Lung (tissue), 12 donors: ENCODE results near the gene PAM. TPM values are rescaled to one million over a fixed set of nuclear protein-coding genes. Genes with fewer than 3 reads are reported as not detected.

ENCODE experiments used
- ATAC-seq: fragments of 200-7000 bp; cut with Tn5 transposase; one replicate; pipeline ENCODE4 v1.9.1; 2020; ENCODE audit warnings: moderate number of reproducible peaks; ENCODE audit not compliant: insufficient read depth, low FRiP score
- DNase-seq, 3 donors: peaks; one replicate each; pipeline ENCODE4 v3.0.0-alpha.2; 2013 to 2017
- H3K27ac ChIP-seq, 2 donors: one replicate each; pipeline ENCODE4 v1.5.1; 2013; ENCODE audit warnings: mild to moderate bottlenecking in 2 of 2, moderate library complexity in 2 of 2, control low read depth in 1 of 2, inconsistent platforms in 1 of 2, low read depth in 1 of 2, low read length in 1 of 2
- H3K27me3 ChIP-seq, 3 donors: one replicate each; pipeline ENCODE4 v1.5.1; 2013; ENCODE audit warnings: low read length in 2 of 3; ENCODE audit not compliant: control insufficient read depth in 3 of 3, insufficient read depth in 3 of 3
- H3K36me3 ChIP-seq, 4 donors: one replicate each; pipeline ENCODE4 v1.5.1; 2013; ENCODE audit warnings: low read length in 4 of 4, mild to moderate bottlenecking in 1 of 4, moderate library complexity in 1 of 4; ENCODE audit not compliant: control insufficient read depth in 4 of 4, insufficient read depth in 4 of 4
- H3K4me1 ChIP-seq, 5 donors: one replicate each; pipeline ENCODE4 v1.5.1; 2013; ENCODE audit warnings: low read length in 5 of 5, mild to moderate bottlenecking in 2 of 5, moderate library complexity in 1 of 5; ENCODE audit not compliant: control insufficient read depth in 5 of 5, insufficient read depth in 5 of 5
- H3K4me3 ChIP-seq: one replicate; pipeline ENCODE4 v1.5.1; 2013; ENCODE audit warnings: mild to moderate bottlenecking, control low read depth, moderate library complexity
- H3K9ac ChIP-seq, 2 donors: one replicate each; pipeline ENCODE4 v1.5.1; 2013; ENCODE audit warnings: low read length in 2 of 2, control low read depth in 1 of 2; ENCODE audit not compliant: insufficient read depth in 1 of 2
- H3K9me3 ChIP-seq, 4 donors: one replicate each; pipeline ENCODE4 v1.5.1; 2013; ENCODE audit warnings: low read length in 3 of 4, mild to moderate bottlenecking in 1 of 4, moderate library complexity in 1 of 4; ENCODE audit not compliant: control insufficient read depth in 4 of 4, insufficient read depth in 3 of 4
- CTCF ChIP-seq: IDR thresholded peaks from 2 replicates; pipeline ENCODE4 v1.5.1; 2012; ENCODE audit warnings: mild to moderate bottlenecking; ENCODE audit errors: control extremely low read depth, extremely low read depth
- WGBS, 2 donors: extraction: QIAGEN DNeasy Blood & Tissue Kit; methylation state at CpG; one replicate each; pipeline ENCODE4 v1.1.7; 2013; 5-methylcytosine and 5-hydroxymethylcytosine counted together
- polyA plus RNA-seq, 2 donors: library from polyadenylated mRNA; stranded (reverse); fragments of 200-250 nt; gene quantifications; one replicate each; pipeline ENCODE4 v1.2.1, GENCODE V29; 2013
- total RNA-seq, 2 donors: library from RNA; depleted of rRNA in 1 of 2; stranded (reverse); fragments of >200 nt in 1 of 2; gene quantifications; one replicate each; pipeline ENCODE4 v1.2.1, GENCODE V29; 2014 to 2021
- donor health status: control.
- donor health status: control.
- donor health status: Bipolar disorder and iron deficiency.
- donor health status: healthy.
- donor health status: DM: yes; HTN: yes; CAD: no.

The PAM gene
- total and polyA plus RNA-seq, 4 donors = 117 to 248 (median 151) TPM

GRCh38 chr5:102762562-102763227, 7.6 kb downstream of the PAM start:
- peak overlapping the region in 1 of 2 donors; percentile 55 for H3K27ac ChIP-seq
- 64 to 84% methylated on average over 4 of the region's 4 CpGs for WGBS, 2 donors
- TF ChIP-seq CTCF = no peak
- peaks cover 0 to 38% (median 4%) of the 10 kb centered on the region in 5 donors for H3K4me1 ChIP-seq
- no peak overlapping the region for H3K9ac ChIP-seq
- H3K36me3 ChIP-seq = no peaks in the 10 kb centered on the region
- ATAC-seq = no peak
- DNase-seq = no peak
- no peaks in the 10 kb centered on the region for H3K27me3 ChIP-seq
- no peaks in the 10 kb centered on the region for H3K9me3 ChIP-seq
- no peak overlapping the region for H3K4me3 ChIP-seq

GRCh38 chr5:102763734-102764133, 8.6 kb downstream of the PAM start:
- Histone ChIP-seq H3K27ac (no peak overlapping the region), H3K4me1 (peaks cover 0 to 34% (median 4%) of the 10 kb centered on the region in 5 donors), H3K36me3 (no peaks in the 10 kb centered on the region), H3K27me3 (no peaks in the 10 kb centered on the region), H3K4me3 (no peak overlapping the region), H3K9me3 (no peaks in the 10 kb centered on the region), H3K9ac (no peak overlapping the region)
- no peak for TF ChIP-seq CTCF
- ATAC-seq (no peak), DNase-seq (no peak)
- WGBS, 2 donors = 92 to 94% methylated on average over 5 of the region's 5 CpGs

GRCh38 chr5:102764381-102765004, 9.4 kb downstream of the PAM start:
- H3K9me3 ChIP-seq = no peaks in the 10 kb centered on the region
- ATAC-seq (no peak), DNase-seq (no peak)
- TF ChIP-seq CTCF = no peak
- no peak overlapping the region for H3K4me3 ChIP-seq
- no peak overlapping the region for H3K27ac ChIP-seq
- peaks cover 0 to 29% (median 4%) of the 10 kb centered on the region in 5 donors for H3K4me1 ChIP-seq
- 82 to 88% methylated on average over 7 of the region's 7 CpGs for WGBS, 2 donors
- H3K27me3 ChIP-seq = no peaks in the 10 kb centered on the region
- no peaks in the 10 kb centered on the region for H3K36me3 ChIP-seq
- no peak overlapping the region for H3K9ac ChIP-seq
